HEK293 (cell line): ENCODE results near the gene ZDHHC1.

Experiments used
- ZBTB1 ChIP-seq: fragments of 450-650 bp; formaldehyde crosslinking; IDR thresholded peaks from 2 replicates; pipeline ENCODE4 v1.5.1; 2016; ENCODE audit warnings: missing biosample characterization, missing genetic modification characterization
- ZNF133 ChIP-seq: fragments of 450-650 bp; formaldehyde crosslinking; IDR thresholded peaks from 2 replicates; pipeline ENCODE4 v1.5.1; 2016; ENCODE audit warnings: missing biosample characterization, missing genetic modification characterization
- ZNF23 ChIP-seq: fragments of 450-650 bp; formaldehyde crosslinking; IDR thresholded peaks from 2 replicates; pipeline ENCODE4 v1.5.1; 2016; ENCODE audit warnings: missing biosample characterization, missing genetic modification characterization, borderline replicate concordance
- ZNF670 ChIP-seq: fragments of 450-650 bp; formaldehyde crosslinking; IDR thresholded peaks from 2 replicates; pipeline ENCODE4 v1.5.1; 2016; ENCODE audit warnings: missing biosample characterization, missing genetic modification characterization, low read depth
- TF ChIP-seq, protein P1 (sequence below): fragments of 450-650 bp; formaldehyde crosslinking; IDR thresholded peaks from 2 replicates; pipeline ENCODE4 v1.5.1; 2016; ENCODE audit warnings: missing biosample characterization, missing genetic modification characterization
- TF ChIP-seq, protein P2 (sequence below): fragments of 450-650 bp; formaldehyde crosslinking; IDR thresholded peaks from 2 replicates; pipeline ENCODE4 v1.5.1; 2016; ENCODE audit warnings: missing biosample characterization, missing genetic modification characterization

- TF ChIP-seq ZNF23 (tag by site-specific recombination) = no peak
- TF ChIP-seq, protein P1, sequence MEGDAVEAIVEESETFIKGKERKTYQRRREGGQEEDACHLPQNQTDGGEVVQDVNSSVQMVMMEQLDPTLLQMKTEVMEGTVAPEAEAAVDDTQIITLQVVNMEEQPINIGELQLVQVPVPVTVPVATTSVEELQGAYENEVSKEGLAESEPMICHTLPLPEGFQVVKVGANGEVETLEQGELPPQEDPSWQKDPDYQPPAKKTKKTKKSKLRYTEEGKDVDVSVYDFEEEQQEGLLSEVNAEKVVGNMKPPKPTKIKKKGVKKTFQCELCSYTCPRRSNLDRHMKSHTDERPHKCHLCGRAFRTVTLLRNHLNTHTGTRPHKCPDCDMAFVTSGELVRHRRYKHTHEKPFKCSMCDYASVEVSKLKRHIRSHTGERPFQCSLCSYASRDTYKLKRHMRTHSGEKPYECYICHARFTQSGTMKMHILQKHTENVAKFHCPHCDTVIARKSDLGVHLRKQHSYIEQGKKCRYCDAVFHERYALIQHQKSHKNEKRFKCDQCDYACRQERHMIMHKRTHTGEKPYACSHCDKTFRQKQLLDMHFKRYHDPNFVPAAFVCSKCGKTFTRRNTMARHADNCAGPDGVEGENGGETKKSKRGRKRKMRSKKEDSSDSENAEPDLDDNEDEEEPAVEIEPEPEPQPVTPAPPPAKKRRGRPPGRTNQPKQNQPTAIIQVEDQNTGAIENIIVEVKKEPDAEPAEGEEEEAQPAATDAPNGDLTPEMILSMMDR (tag by site-specific recombination) = no peak
- no peak for TF ChIP-seq ZNF133 (tag by site-specific recombination)
- no peak for TF ChIP-seq ZNF670
- no peak for TF ChIP-seq ZBTB1 (tag by site-specific recombination)
- TF ChIP-seq, protein P2, sequence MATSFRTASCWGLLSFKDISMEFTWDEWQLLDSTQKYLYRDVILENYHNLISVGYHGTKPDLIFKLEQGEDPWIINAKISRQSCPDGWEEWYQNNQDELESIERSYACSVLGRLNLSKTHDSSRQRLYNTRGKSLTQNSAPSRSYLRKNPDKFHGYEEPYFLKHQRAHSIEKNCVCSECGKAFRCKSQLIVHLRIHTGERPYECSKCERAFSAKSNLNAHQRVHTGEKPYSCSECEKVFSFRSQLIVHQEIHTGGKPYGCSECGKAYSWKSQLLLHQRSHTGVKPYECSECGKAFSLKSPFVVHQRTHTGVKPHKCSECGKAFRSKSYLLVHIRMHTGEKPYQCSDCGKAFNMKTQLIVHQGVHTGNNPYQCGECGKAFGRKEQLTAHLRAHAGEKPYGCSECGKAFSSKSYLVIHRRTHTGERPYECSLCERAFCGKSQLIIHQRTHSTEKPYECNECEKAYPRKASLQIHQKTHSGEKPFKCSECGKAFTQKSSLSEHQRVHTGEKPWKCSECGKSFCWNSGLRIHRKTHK (tag by site-specific recombination) = no peak
Observed at GRCh38 chr16:67386861-67387455, 29.3 kb downstream of the ZDHHC1 start.
